ENCODE results near the gene FBXL7. TPM values are rescaled to one million over a fixed set of nuclear protein-coding genes. Genes with fewer than 3 reads are reported as not detected.

The FBXL7 gene
- total and polyA plus RNA-seq, 10 donors = 1.1 to 12.9 (median 8.3) TPM

- 74 to 80% (median 79%) methylated on average over 2 of the region's 2 CpGs for WGBS, 5 donors
- Histone ChIP-seq H3K4me1 (no peaks in the 10 kb centered on the region), H3K4me3 (no peak overlapping the region), H3K36me3 (no peaks in the 10 kb centered on the region), H3K9me3 (peaks cover 0 to 15% (median 0%) of the 10 kb centered on the region in 8 donors), H3K27me3 (replicated peaks in 1 of 7) (no peaks in the 10 kb centered on the region), H3K27ac (no peak overlapping the region)
- DNase-seq = no peak
- intact Hi-C loops (cut with DNase I; ENCODE audit: low total_unique reads) = no loop called here
- TF ChIP-seq POLR2AphosphoS5 (IDR thresholded peaks at IDR 0.05) = no peak
- TF ChIP-seq CTCF (IDR thresholded peaks at IDR 0.05 in 8 of 11, conservative IDR thresholded peaks at IDR 0.05 in 3 of 11) = no peak
- no peak for TF ChIP-seq POLR2A (IDR thresholded peaks at IDR 0.05)
These were observed 215.6 kb downstream of the FBXL7 start for GRCh38 chr5:15715535-15715934.

GRCh38 chr5:15715967-15716366 lies 216.0 kb downstream of the FBXL7 start:
- no peak for DNase-seq
- TF ChIP-seq CTCF (IDR thresholded peaks at IDR 0.05 in 8 of 11, conservative IDR thresholded peaks at IDR 0.05 in 3 of 11) (no peak), POLR2AphosphoS5 (IDR thresholded peaks at IDR 0.05) (no peak), POLR2A (IDR thresholded peaks at IDR 0.05) (no peak)
- Histone ChIP-seq H3K27ac (no peak overlapping the region), H3K4me1 (no peaks in the 10 kb centered on the region), H3K9me3 (peaks cover 0 to 11% (median 0%) of the 10 kb centered on the region in 8 donors), H3K27me3 (replicated peaks in 1 of 7) (no peaks in the 10 kb centered on the region), H3K4me3 (no peak overlapping the region), H3K36me3 (no peaks in the 10 kb centered on the region)
- intact Hi-C loops (cut with DNase I; ENCODE audit: low total_unique reads) = no loop called here
- WGBS, 5 donors = 76 to 84% (median 82%) methylated on average over 5 of the region's 5 CpGs

GRCh38 chr5:15717001-15717400 lies 217.0 kb downstream of the FBXL7 start:
- Histone ChIP-seq H3K27me3 (replicated peaks in 1 of 7) (no peaks in the 10 kb centered on the region), H3K27ac (no peak overlapping the region), H3K9me3 (peaks cover 0 to 6% (median 0%) of the 10 kb centered on the region in 8 donors), H3K36me3 (no peaks in the 10 kb centered on the region), H3K4me1 (no peaks in the 10 kb centered on the region), H3K4me3 (no peak overlapping the region)
- DNase-seq = no peak
- intact Hi-C loops (cut with DNase I; ENCODE audit: low total_unique reads) = no loop called here
- TF ChIP-seq POLR2AphosphoS5 (IDR thresholded peaks at IDR 0.05) (no peak), POLR2A (IDR thresholded peaks at IDR 0.05) (no peak), CTCF (IDR thresholded peaks at IDR 0.05 in 8 of 11, conservative IDR thresholded peaks at IDR 0.05 in 3 of 11) (no peak)
- WGBS, 5 donors = 71 to 84% (median 77%) methylated on average over 4 of the region's 4 CpGs

- Histone ChIP-seq H3K4me3 (no peak overlapping the region), H3K9me3 (peaks cover 0 to 14% (median 0%) of the 10 kb centered on the region in 8 donors), H3K27ac (no peak overlapping the region), H3K27me3 (replicated peaks in 1 of 7) (no peaks in the 10 kb centered on the region), H3K36me3 (no peaks in the 10 kb centered on the region), H3K4me1 (no peaks in the 10 kb centered on the region)
- no peak for DNase-seq
- intact Hi-C loops (cut with DNase I; ENCODE audit: low total_unique reads) = no loop called here
- WGBS, 5 donors = 74 to 78% (median 78%) methylated on average over 8 of the region's 8 CpGs
- TF ChIP-seq POLR2AphosphoS5 (IDR thresholded peaks at IDR 0.05) (no peak), CTCF (IDR thresholded peaks at IDR 0.05 in 8 of 11, conservative IDR thresholded peaks at IDR 0.05 in 3 of 11) (no peak), POLR2A (IDR thresholded peaks at IDR 0.05) (no peak)
These were observed 218.6 kb downstream of the FBXL7 start for GRCh38 chr5:15718421-15719179.

Data from spleen (tissue), 11 donors.